ENCODE results near the gene MBOAT7. TPM values are rescaled to one million over a fixed set of nuclear protein-coding genes. Genes with fewer than 3 reads are reported as not detected.

Gene MBOAT7
- total RNA-seq, 4 donors from 2014 or later, result 47.3 to 101 (median 69.0) TPM

GRCh38 chr19:54193011-54193410, 3.6 kb upstream of the MBOAT7 start:
- TF ChIP-seq POLR2A (IDR thresholded peaks at IDR 0.05) (no peak), CTCF (IDR thresholded peaks at IDR 0.05) (no peak)
- H3K9me3 ChIP-seq, result no peaks in the 10 kb centered on the region
- intact Hi-C loops (cut with DNase I), result no loop called here
- WGBS, 2 donors, result 94 to 96% methylated on average over 11 of the region's 11 CpGs
- H3K36me3 ChIP-seq, result peaks cover 0 to 9% of the 10 kb centered on the region in 2 donors
- peaks cover 17 to 18% of the 10 kb centered on the region in 2 donors for H3K4me1 ChIP-seq
- H3K27ac ChIP-seq, result no peak overlapping the region
- no peaks in the 10 kb centered on the region for H3K27me3 ChIP-seq
- H3K4me3 ChIP-seq (replicated peaks in 1 of 3), result no peak overlapping the region
- no peak for DNase-seq

- Histone ChIP-seq H3K27ac (peak overlapping the region in 2 of 3 donors; percentile 99 to 100), H3K4me3 (replicated peaks in 1 of 3) (peak overlapping the region in 2 of 3 donors; percentile 79 to 94), H3K9me3 (no peaks in the 10 kb centered on the region), H3K36me3 (peaks cover 0 to 9% of the 10 kb centered on the region in 2 donors), H3K4me1 (peaks cover 18 to 19% of the 10 kb centered on the region in 2 donors), H3K27me3 (no peaks in the 10 kb centered on the region)
- no peak for DNase-seq
- intact Hi-C loops (cut with DNase I), result no loop called here
- no peak for TF ChIP-seq CTCF (IDR thresholded peaks at IDR 0.05)
- no peak for TF ChIP-seq POLR2A (IDR thresholded peaks at IDR 0.05)
- 64 to 74% methylated on average over 18 to 19 of the region's 19 CpGs for WGBS, 2 donors
Observed at GRCh38 chr19:54191811-54192453, 2.6 kb upstream of the MBOAT7 start.

GRCh38 chr19:54191011-54191810, 1.8 kb upstream of the MBOAT7 start, which contains the start of gene TSEN34:
Gene TSEN34 (plus strand): TSS chr19:54191308. CDS start chr19:54191365, 57 bp downstream.
- intact Hi-C loops (cut with DNase I), result no loop called here
- Histone ChIP-seq H3K36me3 (peaks cover 0 to 9% of the 10 kb centered on the region in 2 donors), H3K4me3 (replicated peaks in 1 of 3) (peak within 1 kb of the TSS; percentile 71 to 94 (median 79)), H3K4me1 (peaks cover 18 to 19% of the 10 kb centered on the region in 2 donors), H3K27ac (peak within 1 kb of the TSS; percentile 98 to 100 (median 99)), H3K9me3 (no peaks in the 10 kb centered on the region), H3K27me3 (no peaks in the 10 kb centered on the region)
- 0 to 4% methylated on average over 8 to 21 of the region's 77 CpGs for WGBS, 2 donors
- peak; percentile 89 to 91 for DNase-seq
- TF ChIP-seq CTCF (IDR thresholded peaks at IDR 0.05) (no peak), POLR2A (IDR thresholded peaks at IDR 0.05) (peak in 1 of 2 donors; percentile 76)

GRCh38 chr19:54190503-54191010, 1.2 kb upstream of the MBOAT7 start:
- Histone ChIP-seq H3K27me3 (no peaks in the 10 kb centered on the region), H3K4me3 (replicated peaks in 1 of 3) (peak overlapping the region; percentile 71 to 94 (median 79)), H3K4me1 (peaks cover 18 to 19% of the 10 kb centered on the region in 2 donors), H3K27ac (peak overlapping the region; percentile 98 to 100 (median 99)), H3K36me3 (peaks cover 0 to 9% of the 10 kb centered on the region in 2 donors), H3K9me3 (no peaks in the 10 kb centered on the region)
- TF ChIP-seq POLR2A (IDR thresholded peaks at IDR 0.05) (no peak), CTCF (IDR thresholded peaks at IDR 0.05) (no peak)
- DNase-seq, result peak; percentile 100
- WGBS, 2 donors, result 0% methylated on average over 23 to 30 of the region's 56 CpGs
- intact Hi-C loops (cut with DNase I), result no loop called here
